Measurements from ENCODE around the gene FZD2.

- TF ChIP-seq CTCF (conservative IDR thresholded peaks at IDR 0.05; ENCODE audit: low read depth, low read length) (no peak), EZH2phosphoT487 (IDR thresholded peaks at IDR 0.05; ENCODE audit: borderline replicate concordance, low read length) (no peak), EZH2 (IDR thresholded peaks at IDR 0.05; ENCODE audit: low read length, unreplicated experiment) (no peak)
These were observed 41.6 kb downstream of the FZD2 start for GRCh38 chr17:44598932-44599297.

Data from PC-3 (cell line).